Fibroblast of villous mesenchyme (primary cell): Measurements from ENCODE around the gene PARD3. TPM values are rescaled to one million over a fixed set of nuclear protein-coding genes. Genes with fewer than 3 reads are reported as not detected.

ENCODE experiments used
- DNase-seq: peaks from one replicate; pipeline ENCODE4 v3.0.0-alpha.2; 2010; ENCODE audit warnings: low read depth
- H3K4me3 ChIP-seq: 2 replicates; pipeline ENCODE4 v1.5.1; 2011; ENCODE audit warnings: low read depth, mild to moderate bottlenecking, low read length
- total RNA-seq: library from RNA; depleted of rRNA; stranded (reverse); fragments of >200 nt; gene quantifications from 2 replicates; pipeline ENCODE4 v1.2.3, GENCODE V29; 2012
- TF ChIP-seq, protein P1 (sequence below): IDR thresholded peaks from 2 replicates; pipeline ENCODE4 v1.5.1; 2012; ENCODE audit warnings: low read depth, mild to moderate bottlenecking, low read length; ENCODE audit not compliant: insufficient read depth

PARD3 gene
- total RNA-seq, 1 donor, result 44.0 TPM

GRCh38 chr10:34726862-34727261, 88.2 kb downstream of the PARD3 start:
- TF ChIP-seq, protein P1, sequence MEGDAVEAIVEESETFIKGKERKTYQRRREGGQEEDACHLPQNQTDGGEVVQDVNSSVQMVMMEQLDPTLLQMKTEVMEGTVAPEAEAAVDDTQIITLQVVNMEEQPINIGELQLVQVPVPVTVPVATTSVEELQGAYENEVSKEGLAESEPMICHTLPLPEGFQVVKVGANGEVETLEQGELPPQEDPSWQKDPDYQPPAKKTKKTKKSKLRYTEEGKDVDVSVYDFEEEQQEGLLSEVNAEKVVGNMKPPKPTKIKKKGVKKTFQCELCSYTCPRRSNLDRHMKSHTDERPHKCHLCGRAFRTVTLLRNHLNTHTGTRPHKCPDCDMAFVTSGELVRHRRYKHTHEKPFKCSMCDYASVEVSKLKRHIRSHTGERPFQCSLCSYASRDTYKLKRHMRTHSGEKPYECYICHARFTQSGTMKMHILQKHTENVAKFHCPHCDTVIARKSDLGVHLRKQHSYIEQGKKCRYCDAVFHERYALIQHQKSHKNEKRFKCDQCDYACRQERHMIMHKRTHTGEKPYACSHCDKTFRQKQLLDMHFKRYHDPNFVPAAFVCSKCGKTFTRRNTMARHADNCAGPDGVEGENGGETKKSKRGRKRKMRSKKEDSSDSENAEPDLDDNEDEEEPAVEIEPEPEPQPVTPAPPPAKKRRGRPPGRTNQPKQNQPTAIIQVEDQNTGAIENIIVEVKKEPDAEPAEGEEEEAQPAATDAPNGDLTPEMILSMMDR, result no peak
- H3K4me3 ChIP-seq, result no peak overlapping the region
- DNase-seq, result no peak

DNA sequence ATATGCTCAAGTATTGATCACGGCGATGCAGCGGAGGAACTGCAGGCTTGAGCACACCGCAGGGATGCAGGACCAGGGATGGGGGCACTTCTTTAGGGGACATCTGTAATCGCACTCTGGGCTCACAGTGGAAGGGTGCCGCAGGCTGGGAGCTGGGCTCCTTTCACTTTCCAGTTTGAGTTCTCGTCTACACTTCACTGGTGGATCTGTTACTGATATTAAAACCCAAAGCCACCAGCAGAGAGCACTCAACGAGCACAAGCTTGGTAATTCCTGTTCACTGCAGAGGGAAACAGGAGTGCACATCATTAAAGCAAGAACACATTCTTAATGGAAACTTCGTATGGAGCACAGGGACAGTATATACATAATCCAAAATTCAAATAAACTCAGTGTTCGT, 91.3 kb downstream of the PARD3 start:
- no peak overlapping the region for H3K4me3 ChIP-seq
- peak; percentile 86 for DNase-seq
- TF ChIP-seq, protein P1, result peak; percentile 70

DNA sequence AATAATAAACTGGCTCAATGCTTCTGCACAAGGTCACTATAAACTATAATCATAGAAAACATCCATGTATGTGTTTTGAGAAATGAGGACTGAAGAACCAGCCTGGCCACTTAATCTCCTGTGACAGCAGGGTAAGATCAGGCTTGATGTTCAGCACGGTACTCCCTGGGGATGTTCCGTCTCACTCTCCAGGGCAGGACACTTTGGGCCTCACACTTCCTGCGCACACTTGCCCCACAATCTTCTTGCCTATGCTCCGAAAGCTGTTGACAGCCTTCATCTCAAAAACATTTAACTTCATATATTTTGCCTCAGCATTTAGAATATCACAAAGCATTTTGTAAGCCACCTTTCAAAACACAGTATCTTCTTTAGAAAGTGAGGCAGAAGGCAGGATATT, 92.7 kb downstream of the PARD3 start:
- H3K4me3 ChIP-seq, result no peak overlapping the region
- TF ChIP-seq, protein P1, result no peak
- no peak for DNase-seq

GRCh38 chr10:34721208-34721840, 93.8 kb downstream of the PARD3 start:
- H3K4me3 ChIP-seq, result no peak overlapping the region
- TF ChIP-seq, protein P1, result no peak
- DNase-seq, result peak; percentile 71

- no peak overlapping the region for H3K4me3 ChIP-seq
- DNase-seq, result no peak
- TF ChIP-seq, protein P1, result no peak
Observed at GRCh38 chr10:34719746-34720145, 95.3 kb downstream of the PARD3 start.

GRCh38 chr10:34719328-34719727, 95.8 kb downstream of the PARD3 start:
- TF ChIP-seq, protein P1, result no peak
- DNase-seq, result no peak
- H3K4me3 ChIP-seq, result no peak overlapping the region

DNA sequence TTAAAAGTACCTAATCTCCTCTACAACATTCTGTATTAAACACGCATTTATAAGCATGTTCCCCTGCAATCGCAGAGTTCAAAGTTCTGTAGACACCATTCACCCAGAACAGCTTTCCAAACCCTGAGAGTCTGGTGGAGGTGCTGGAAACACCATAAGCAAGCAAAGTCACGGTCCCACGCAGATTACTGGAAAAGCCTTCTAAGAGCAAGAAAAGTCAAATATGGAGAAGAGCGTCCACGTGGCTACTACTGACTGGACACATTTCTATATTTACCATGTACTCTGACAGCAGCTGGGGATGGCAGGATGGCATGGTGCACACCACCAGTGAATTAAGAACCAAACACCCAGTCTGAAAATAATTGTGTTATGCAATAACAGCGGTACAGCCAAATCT, 97.7 kb downstream of the PARD3 start:
- DNase-seq, result no peak
- TF ChIP-seq, protein P1, result no peak
- H3K4me3 ChIP-seq, result no peak overlapping the region
